GM06990 (cell line): ENCODE results near the gene DST.

Experiments
- DNase-seq: peaks from one replicate; pipeline ENCODE4 v3.0.0-alpha.2; 2011; ENCODE audit not compliant: insufficient read length; ENCODE audit errors: extremely low read depth
- H3K27me3 ChIP-seq: replicated peaks from 2 replicates; pipeline ENCODE4 v1.6.0; 2011; ENCODE audit warnings: low read length; ENCODE audit not compliant: control insufficient read depth, insufficient read depth
- H3K36me3 ChIP-seq: 2 replicates; pipeline ENCODE4 v1.5.1; 2011; ENCODE audit warnings: low read length; ENCODE audit not compliant: control insufficient read depth, insufficient read depth
- H3K4me3 ChIP-seq: replicated peaks from 2 replicates; pipeline ENCODE4 v1.5.1; 2011; ENCODE audit warnings: low read depth, mild to moderate bottlenecking, control low read depth, low read length
- CTCF ChIP-seq: IDR thresholded peaks from 2 replicates; pipeline ENCODE4 v1.5.1; 2011; ENCODE audit warnings: low read length, control low read depth, mild to moderate bottlenecking, inconsistent platforms; ENCODE audit not compliant: insufficient read depth, poor library complexity, severe bottlenecking

Gene DST

GRCh38 chr6:56531839-56532595 lies 110.7 kb downstream of the DST start:
- Histone ChIP-seq H3K27me3 (no peaks in the 10 kb centered on the region), H3K36me3 (peaks cover 3% of the 10 kb centered on the region), H3K4me3 (no peak overlapping the region)
- DNase-seq: no peak
- no peak for TF ChIP-seq CTCF

- TF ChIP-seq CTCF: no peak
- Histone ChIP-seq H3K36me3 (no peaks in the 10 kb centered on the region; the same call in none of the 2 replicates), H3K27me3 (no peaks in the 10 kb centered on the region), H3K4me3 (no peak overlapping the region)
- DNase-seq: no peak
Observed at GRCh38 chr6:56529594-56530191, 113.0 kb downstream of the DST start.

- no peaks in the 10 kb centered on the region; the same call in none of the 2 replicates for H3K36me3 ChIP-seq
- no peak for DNase-seq
Observed at GRCh38 chr6:56528412-56528841, 114.3 kb downstream of the DST start.

GRCh38 chr6:56527934-56528333 lies 114.8 kb downstream of the DST start:
- no peaks in the 10 kb centered on the region for H3K27me3 ChIP-seq
- H3K36me3 ChIP-seq: no peaks in the 10 kb centered on the region; the same call in none of the 2 replicates

More at GRCh38 chr6:56528412-56528841, 114.3 kb downstream of the DST start:
- no peak for TF ChIP-seq CTCF
- Histone ChIP-seq H3K27me3 (no peaks in the 10 kb centered on the region), H3K4me3 (no peak overlapping the region)

GRCh38 chr6:56526860-56527544 lies 115.7 kb downstream of the DST start:
- TF ChIP-seq CTCF: no peak
- H3K4me3 ChIP-seq: no peak overlapping the region
- H3K27me3 ChIP-seq: no peaks in the 10 kb centered on the region
- no peak for DNase-seq
- no peaks in the 10 kb centered on the region; the same call in none of the 2 replicates for H3K36me3 ChIP-seq

More at GRCh38 chr6:56527934-56528333, 114.8 kb downstream of the DST start:
- no peak for DNase-seq
- no peak for TF ChIP-seq CTCF
- no peak overlapping the region for H3K4me3 ChIP-seq
